GM12878 (cell line): ENCODE results near the gene ATXN1. TPM values are rescaled to one million over a fixed set of nuclear protein-coding genes. Genes with fewer than 3 reads are reported as not detected.

Source experiments
- ATF2 ChIP-seq: IDR thresholded peaks from 2 replicates; pipeline ENCODE4 v1.6.1; 2012; ENCODE audit warnings: low read length, inconsistent platforms
- BCLAF1 ChIP-seq: fragments of 450-650 bp; IDR thresholded peaks from 2 replicates; pipeline ENCODE4 v1.6.1; 2017; ENCODE audit warnings: antibody characterized with exemption, mild to moderate bottlenecking, moderate library complexity
- BHLHE40 ChIP-seq, 2 experiments: fragments of 450-650 bp in 1 of 2; IDR thresholded peaks; 2 replicates each; pipeline ENCODE4 v1.6.1; 2011 to 2017; ENCODE audit warnings: low read depth in 2 of 2, borderline replicate concordance in 1 of 2, improper control_type of control experiment in 1 of 2, low read length in 1 of 2, mild to moderate bottlenecking in 1 of 2
- DPF2 ChIP-seq: fragments of 450-650 bp; IDR thresholded peaks from 2 replicates; pipeline ENCODE4 v1.6.1; 2017; ENCODE audit warnings: mild to moderate bottlenecking
- EED ChIP-seq: sonication (generic); IDR thresholded peaks from 2 replicates; pipeline ENCODE4 v1.6.1; 2016; ENCODE audit warnings: antibody characterized with exemption, low read depth
- EP300 ChIP-seq, 2 experiments: fragments of 150-350 bp in 1 of 2; IDR thresholded peaks; 2 replicates each; pipeline ENCODE4 v1.6.1; 2011 to 2012; ENCODE audit warnings: low read depth in 2 of 2, low read length in 2 of 2, borderline replicate concordance in 1 of 2, improper control_type of control experiment in 1 of 2, inconsistent platforms in 1 of 2; ENCODE audit not compliant: control insufficient read depth in 1 of 2
- GABPA ChIP-seq: IDR thresholded peaks from 2 replicates; pipeline ENCODE4 v1.6.1; 2014; ENCODE audit warnings: antibody characterized with exemption, low read depth, mild to moderate bottlenecking, inconsistent platforms
- JUNB ChIP-seq: IDR thresholded peaks from 2 replicates; pipeline ENCODE4 v1.6.1; 2016; ENCODE audit warnings: antibody characterized with exemption, mild to moderate bottlenecking
- RAD51 ChIP-seq: fragments of 450-650 bp; IDR thresholded peaks from 2 replicates; pipeline ENCODE4 v1.6.1; 2016; ENCODE audit warnings: moderate library complexity, mild to moderate bottlenecking, inconsistent platforms
- RELA ChIP-seq: fragments of 450-650 bp; IDR thresholded peaks from 2 replicates; pipeline ENCODE4 v1.8.0; 2014; ENCODE audit warnings: borderline replicate concordance; ENCODE audit not compliant: partially characterized antibody
- RELB ChIP-seq: fragments of 450-650 bp; IDR thresholded peaks from 2 replicates; pipeline ENCODE4 v1.6.1; 2017; ENCODE audit warnings: low read depth, mild to moderate bottlenecking, moderate library complexity
- TBL1XR1 ChIP-seq: IDR thresholded peaks from 2 replicates; pipeline ENCODE4 v1.6.1; 2012; ENCODE audit warnings: low read depth, low read length, improper control_type of control experiment
- TCF7 ChIP-seq: IDR thresholded peaks from 2 replicates; pipeline ENCODE4 v1.6.1; 2014; ENCODE audit warnings: antibody characterized with exemption, borderline replicate concordance
- USF1 ChIP-seq: IDR thresholded peaks from 2 replicates; pipeline ENCODE4 v1.6.1; 2011; ENCODE audit warnings: borderline replicate concordance, low read depth, mild to moderate bottlenecking, moderate library complexity, mixed read lengths, low read length; ENCODE audit not compliant: insufficient read depth; ENCODE audit errors: extremely low read length
- YBX1 ChIP-seq: fragments of 450-650 bp; IDR thresholded peaks from 2 replicates; pipeline ENCODE4 v1.6.1; 2016; ENCODE audit warnings: antibody characterized with exemption
- ZNF592 ChIP-seq: fragments of 450-650 bp; IDR thresholded peaks from 2 replicates; pipeline ENCODE4 v1.6.1; 2017; ENCODE audit warnings: mild to moderate bottlenecking, moderate library complexity
- ZNF622 ChIP-seq: fragments of 450-650 bp; IDR thresholded peaks from 2 replicates; pipeline ENCODE4 v1.6.1; 2017; ENCODE audit warnings: mild to moderate bottlenecking, inconsistent platforms
- polyA plus RNA-seq, 11 experiments: library from polyadenylated mRNA; depleted of rRNA in 4 of 11; unstranded in 6 of 11; stranded (reverse) in 5 of 11; fragments of >200 nt; fragmentation: Nextera tagmentation in 4 of 11; fragmentation: Illumina TruSeq in 1 of 11; extraction: Ambion mirVana in 4 of 11; extraction: Trizol in 1 of 11; gene quantifications; 1 replicate in 1 of 11; 2 replicates in 10 of 11; pipeline versions ENCODE4 v1.2.1 to v1.2.3, GENCODE V29; 2011 to 2016; ENCODE audit warnings: inconsistent platforms in 2 of 11, missing spikeins in 2 of 11, low read depth in 1 of 11
- total RNA-seq, 4 experiments: library from RNA; depleted of rRNA in 3 of 4; stranded (reverse); fragments of >200 nt in 3 of 4; fragmentation: Illumina TruSeq in 1 of 4; extraction: Trizol in 1 of 4; gene quantifications; 2 replicates each; pipeline versions ENCODE4 v1.2.1 to v1.2.3, GENCODE V29; 2013 to 2021

The ATXN1 gene
- total and polyA plus RNA-seq, 10 of the 15 experiments (the other 5 are each of a cell fraction or from before 2014, with no cell fraction given): 12.2 to 51.2 (median 20.5) TPM

GRCh38 chr6:16473908-16474771 is 287.1 kb downstream of the ATXN1 start (continued):
- TF ChIP-seq BHLHE40 (IDR thresholded peaks at IDR 0.05; ENCODE audit: borderline replicate concordance in 1 of 2, low read depth in 2 of 2, low read length in 1 of 2): peak; percentile 44 to 51; a peak in 2 of 4 replicates
- TF ChIP-seq TCF7: peak; percentile 78
- no peak for TF ChIP-seq ZNF622
- TF ChIP-seq ATF2: peak; percentile 20; the same call in 1 of the 2 replicates
- TF ChIP-seq RELB: no peak
- peak; percentile 70; the same call in 1 of the 2 replicates for TF ChIP-seq RAD51
- TF ChIP-seq DPF2: no peak
- no peak for TF ChIP-seq TBL1XR1
- no peak for TF ChIP-seq BCLAF1
- TF ChIP-seq GABPA: no peak
- TF ChIP-seq USF1: no peak
- TF ChIP-seq RELA: no peak
- TF ChIP-seq YBX1: no peak
- peak; percentile 56 for TF ChIP-seq ZNF592
- TF ChIP-seq EED: 0 out of 2 replicates have a peak, but pooled peaks have one; percentile 3
- TF ChIP-seq EP300 (IDR thresholded peaks at IDR 0.05; ENCODE audit: borderline replicate concordance in 1 of 2, control insufficient read depth in 1 of 2, low read depth in 2 of 2, low read length in 2 of 2): no peak; a peak in 1 of 4 replicates
- TF ChIP-seq JUNB: no peak
